ENCODE results near the gene TAF5L. TPM values are rescaled to one million over a fixed set of nuclear protein-coding genes. Genes with fewer than 3 reads are reported as not detected.

Gene TAF5L
- total RNA-seq, 1 experiment from 2014 or later: 36.3 TPM

DNA sequence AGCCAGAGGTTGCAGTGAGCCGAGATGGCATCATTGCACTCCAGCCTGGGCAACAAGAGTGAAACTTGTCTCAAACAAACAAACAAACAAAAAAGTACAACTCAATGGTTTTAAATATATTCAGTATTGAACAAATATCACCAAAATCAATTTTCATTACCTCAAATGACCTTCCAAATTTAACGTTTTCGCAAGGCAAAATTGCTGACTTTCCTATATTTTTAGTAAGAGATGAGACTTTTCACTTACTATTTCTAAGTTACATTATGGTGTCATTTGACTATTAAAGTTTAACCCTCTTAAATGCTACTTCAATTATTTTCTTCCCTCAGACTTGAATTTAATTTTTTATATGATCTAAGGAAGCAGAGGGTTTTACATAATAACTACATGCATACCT, 44.4 kb downstream of the TAF5L start:
- H3K27me3 Mint-ChIP-seq (ENCODE audit: unreplicated experiment): no peaks in the 10 kb centered on the region
- no peaks in the 10 kb centered on the region for H3K36me3 Mint-ChIP-seq (ENCODE audit: insufficient read depth, unreplicated experiment)
- no peak overlapping the region for H3K27ac Mint-ChIP-seq (ENCODE audit: unreplicated experiment)
- no peaks in the 10 kb centered on the region for H3K9me3 Mint-ChIP-seq (ENCODE audit: low read depth, unreplicated experiment)
- TF ChIP-seq, protein P1, sequence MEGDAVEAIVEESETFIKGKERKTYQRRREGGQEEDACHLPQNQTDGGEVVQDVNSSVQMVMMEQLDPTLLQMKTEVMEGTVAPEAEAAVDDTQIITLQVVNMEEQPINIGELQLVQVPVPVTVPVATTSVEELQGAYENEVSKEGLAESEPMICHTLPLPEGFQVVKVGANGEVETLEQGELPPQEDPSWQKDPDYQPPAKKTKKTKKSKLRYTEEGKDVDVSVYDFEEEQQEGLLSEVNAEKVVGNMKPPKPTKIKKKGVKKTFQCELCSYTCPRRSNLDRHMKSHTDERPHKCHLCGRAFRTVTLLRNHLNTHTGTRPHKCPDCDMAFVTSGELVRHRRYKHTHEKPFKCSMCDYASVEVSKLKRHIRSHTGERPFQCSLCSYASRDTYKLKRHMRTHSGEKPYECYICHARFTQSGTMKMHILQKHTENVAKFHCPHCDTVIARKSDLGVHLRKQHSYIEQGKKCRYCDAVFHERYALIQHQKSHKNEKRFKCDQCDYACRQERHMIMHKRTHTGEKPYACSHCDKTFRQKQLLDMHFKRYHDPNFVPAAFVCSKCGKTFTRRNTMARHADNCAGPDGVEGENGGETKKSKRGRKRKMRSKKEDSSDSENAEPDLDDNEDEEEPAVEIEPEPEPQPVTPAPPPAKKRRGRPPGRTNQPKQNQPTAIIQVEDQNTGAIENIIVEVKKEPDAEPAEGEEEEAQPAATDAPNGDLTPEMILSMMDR (IDR thresholded peaks at IDR 0.05; ENCODE audit: unreplicated experiment): no peak
- H3K4me1 Mint-ChIP-seq (ENCODE audit: low read depth, unreplicated experiment): peaks cover 12% of the 10 kb centered on the region
- intact Hi-C loops (cut with micrococcal nuclease; ENCODE audit: unreplicated experiment): no loop called here
- no peak for DNase-seq
- no TSS peak for BruUV-seq (replicated peaks)
- H3K4me3 Mint-ChIP-seq (ENCODE audit: low read depth, unreplicated experiment): no peak overlapping the region
- CTCF ChIA-PET: no interaction called here

DNA sequence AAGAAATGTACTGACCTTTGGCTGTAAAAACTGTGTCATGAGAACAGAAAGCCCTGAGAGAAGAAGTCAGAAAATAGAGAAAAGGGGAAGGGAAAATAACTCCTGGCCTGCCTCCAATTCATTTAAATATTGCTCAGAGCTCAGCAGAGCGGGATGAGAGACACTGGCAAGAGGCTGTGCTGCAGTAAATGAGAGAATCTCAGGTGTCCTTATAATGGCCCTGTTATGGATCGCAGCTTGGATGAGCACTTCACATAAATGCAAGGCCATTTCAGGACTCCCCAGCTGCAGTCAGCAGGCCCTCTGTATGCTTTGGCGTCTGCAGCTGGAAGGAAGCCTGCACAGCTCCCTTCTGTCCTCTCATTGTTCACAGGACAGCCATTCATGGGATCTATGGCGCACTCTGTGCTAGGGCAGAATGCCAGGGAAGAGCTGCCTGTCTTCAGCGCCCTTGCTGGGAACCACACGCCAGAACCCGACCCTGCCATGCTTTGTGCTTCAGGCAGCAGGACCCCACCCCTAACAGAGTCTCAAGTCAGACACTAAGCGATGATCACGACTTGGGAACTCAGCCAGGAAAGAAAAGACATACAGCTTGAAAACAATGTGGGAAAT, 46.8 kb downstream of the TAF5L start:
- TF ChIP-seq, protein P1 (IDR thresholded peaks at IDR 0.05; ENCODE audit: unreplicated experiment): no peak
- Mint-ChIP-seq H3K9me3 (ENCODE audit: low read depth, unreplicated experiment) (no peaks in the 10 kb centered on the region), H3K27ac (ENCODE audit: unreplicated experiment) (no peak overlapping the region), H3K36me3 (ENCODE audit: insufficient read depth, unreplicated experiment) (no peaks in the 10 kb centered on the region), H3K4me3 (ENCODE audit: low read depth, unreplicated experiment) (no peak overlapping the region), H3K4me1 (ENCODE audit: low read depth, unreplicated experiment) (peaks cover 12% of the 10 kb centered on the region), H3K27me3 (ENCODE audit: unreplicated experiment) (no peaks in the 10 kb centered on the region)
- BruUV-seq (replicated peaks): no TSS peak
- CTCF ChIA-PET: interaction anchor here (1.2 kb wide), 1 partner anchor 20 kb away, joined by 9 read pairs; the partner anchor contains the start of gene ABCB10
- DNase-seq: no peak
- intact Hi-C loops (cut with micrococcal nuclease; ENCODE audit: unreplicated experiment): no loop called here

DNA sequence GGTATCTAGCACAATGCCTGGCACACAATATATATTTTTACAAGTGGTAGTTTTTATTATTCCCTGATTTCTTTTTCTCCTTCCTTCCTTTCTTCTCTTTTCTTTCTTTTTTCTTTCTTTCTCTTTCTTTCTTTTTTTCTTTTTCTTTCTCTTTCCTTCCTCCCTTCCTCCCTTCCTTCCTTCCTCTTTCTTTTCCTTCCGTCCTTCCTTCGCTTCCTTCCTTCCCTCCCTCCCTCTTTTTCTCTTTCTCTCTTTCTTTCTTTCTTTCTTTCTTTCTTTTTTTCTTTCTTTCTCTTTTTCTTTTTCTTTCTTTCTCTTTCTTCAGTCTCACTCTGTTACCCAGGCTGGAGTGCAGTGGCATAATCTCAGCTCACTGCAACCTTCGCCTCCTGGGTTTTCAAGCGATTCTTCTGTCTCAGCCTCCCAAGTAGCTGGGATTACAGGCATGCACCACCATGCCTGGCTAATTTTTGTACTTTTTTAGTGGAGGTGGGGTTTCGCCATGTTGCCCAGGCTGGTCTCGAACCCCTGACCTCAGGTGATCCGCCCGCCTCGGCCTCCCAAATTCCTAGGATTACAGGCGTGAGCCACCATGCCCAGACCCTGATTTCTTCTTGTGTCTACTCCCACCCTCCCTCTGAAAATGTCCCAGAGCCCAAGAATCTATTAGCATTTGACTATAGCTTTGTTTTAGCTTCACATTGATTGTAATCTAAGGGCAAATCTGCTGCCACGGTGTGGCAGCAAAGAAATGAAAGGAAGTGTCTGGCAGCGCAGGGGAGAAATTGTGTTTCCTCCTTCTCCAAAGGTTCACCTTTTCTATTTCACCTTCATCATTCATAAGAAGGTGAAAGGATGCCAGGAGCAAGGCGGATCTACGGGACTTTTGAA, 47.5 kb downstream of the TAF5L start:
- DNase-seq: no peak
- Mint-ChIP-seq H3K27me3 (ENCODE audit: unreplicated experiment) (no peaks in the 10 kb centered on the region), H3K27ac (ENCODE audit: unreplicated experiment) (no peak overlapping the region), H3K4me1 (ENCODE audit: low read depth, unreplicated experiment) (peaks cover 12% of the 10 kb centered on the region), H3K9me3 (ENCODE audit: low read depth, unreplicated experiment) (no peaks in the 10 kb centered on the region), H3K4me3 (ENCODE audit: low read depth, unreplicated experiment) (no peak overlapping the region), H3K36me3 (ENCODE audit: insufficient read depth, unreplicated experiment) (no peaks in the 10 kb centered on the region)
- CTCF ChIA-PET: interaction anchor here (1.2 kb wide), 1 partner anchor 20 kb away, joined by 9 read pairs; the partner anchor contains the start of gene ABCB10
- no TSS peak for BruUV-seq (replicated peaks)
- TF ChIP-seq, protein P1 (IDR thresholded peaks at IDR 0.05; ENCODE audit: unreplicated experiment): no peak
- intact Hi-C loops (cut with micrococcal nuclease; ENCODE audit: unreplicated experiment): no loop called here

DNA sequence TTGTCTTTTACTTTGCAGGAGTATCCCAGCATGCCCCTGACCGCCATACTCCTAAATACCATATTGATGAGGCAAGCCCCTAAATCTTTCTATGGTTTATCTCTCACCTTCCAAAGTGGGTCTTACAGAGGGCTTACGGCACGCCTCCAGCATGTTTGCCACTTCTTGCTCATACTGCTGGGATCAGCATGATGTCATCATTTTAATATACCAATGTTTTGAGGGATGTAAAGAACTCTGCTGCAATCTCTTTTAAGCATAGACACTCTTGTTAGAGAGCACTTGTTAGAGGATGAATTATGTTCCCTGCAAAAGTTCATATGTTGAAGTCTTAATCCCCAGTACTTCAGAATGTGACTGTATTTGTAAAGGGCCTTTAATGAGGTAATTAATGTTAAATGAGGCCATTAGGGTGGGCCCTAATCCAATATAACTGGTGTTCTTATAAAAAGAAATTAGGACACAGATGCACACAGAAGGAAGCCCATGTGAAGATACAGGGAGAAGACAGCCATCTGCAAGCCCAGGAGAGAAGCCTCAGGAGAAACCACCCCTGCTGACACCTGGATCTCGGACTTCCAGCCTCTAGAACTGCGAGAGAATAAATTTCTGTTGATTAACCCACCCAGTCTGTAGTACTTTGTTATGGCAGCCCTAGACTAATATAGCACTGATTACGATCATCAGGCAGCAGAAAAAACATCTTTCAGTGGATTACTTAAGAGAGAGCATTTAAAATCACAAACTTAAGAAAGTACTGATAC, 51.1 kb downstream of the TAF5L start:
- Mint-ChIP-seq H3K4me3 (ENCODE audit: low read depth, unreplicated experiment) (no peak overlapping the region), H3K4me1 (ENCODE audit: low read depth, unreplicated experiment) (peaks cover 21% of the 10 kb centered on the region), H3K27ac (ENCODE audit: unreplicated experiment) (no peak overlapping the region), H3K36me3 (ENCODE audit: insufficient read depth, unreplicated experiment) (no peaks in the 10 kb centered on the region), H3K9me3 (ENCODE audit: low read depth, unreplicated experiment) (no peaks in the 10 kb centered on the region), H3K27me3 (ENCODE audit: unreplicated experiment) (no peaks in the 10 kb centered on the region)
- no TSS peak for BruUV-seq (replicated peaks)
- TF ChIP-seq, protein P1 (IDR thresholded peaks at IDR 0.05; ENCODE audit: unreplicated experiment): no peak
- DNase-seq: no peak
- intact Hi-C loops (cut with micrococcal nuclease; ENCODE audit: unreplicated experiment): no loop called here
- CTCF ChIA-PET: interaction anchor here (0.6 kb wide), 1 partner anchor 800 kb away, joined by 3 read pairs; no protein-coding TSS in a partner anchor

All from Calu3 (cell line).